Measurements from ENCODE around the gene BSG. TPM values are rescaled to one million over a fixed set of nuclear protein-coding genes. Genes with fewer than 3 reads are reported as not detected.

BSG gene
- polyA plus RNA-seq, 1 donor from 2014 or later = 209 TPM

DNA sequence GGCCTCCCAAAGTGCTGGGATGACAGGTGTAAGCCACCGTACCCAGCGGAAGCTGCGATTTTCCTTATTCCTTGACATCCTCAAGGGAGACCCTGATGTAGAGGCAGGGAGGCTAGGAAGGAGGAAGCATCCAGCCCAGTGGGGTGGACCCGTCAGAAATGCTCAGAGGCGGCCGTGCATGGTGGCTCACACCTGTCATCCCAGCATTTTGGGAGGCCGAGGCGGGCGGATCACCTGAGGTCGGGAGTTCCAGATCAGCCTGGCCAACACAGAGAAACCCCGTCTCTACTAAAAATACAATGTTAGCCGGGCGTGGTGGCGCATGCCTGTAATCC is 17.0 kb upstream of the BSG start:
- no peaks in the 10 kb centered on the region for H3K36me3 ChIP-seq (ENCODE audit: insufficient read depth, low read length)
- H3K4me3 ChIP-seq (ENCODE audit: low read length) = no peak overlapping the region
- no peak overlapping the region for H3K4me2 ChIP-seq (ENCODE audit: low read length)
- TF ChIP-seq, protein P1, sequence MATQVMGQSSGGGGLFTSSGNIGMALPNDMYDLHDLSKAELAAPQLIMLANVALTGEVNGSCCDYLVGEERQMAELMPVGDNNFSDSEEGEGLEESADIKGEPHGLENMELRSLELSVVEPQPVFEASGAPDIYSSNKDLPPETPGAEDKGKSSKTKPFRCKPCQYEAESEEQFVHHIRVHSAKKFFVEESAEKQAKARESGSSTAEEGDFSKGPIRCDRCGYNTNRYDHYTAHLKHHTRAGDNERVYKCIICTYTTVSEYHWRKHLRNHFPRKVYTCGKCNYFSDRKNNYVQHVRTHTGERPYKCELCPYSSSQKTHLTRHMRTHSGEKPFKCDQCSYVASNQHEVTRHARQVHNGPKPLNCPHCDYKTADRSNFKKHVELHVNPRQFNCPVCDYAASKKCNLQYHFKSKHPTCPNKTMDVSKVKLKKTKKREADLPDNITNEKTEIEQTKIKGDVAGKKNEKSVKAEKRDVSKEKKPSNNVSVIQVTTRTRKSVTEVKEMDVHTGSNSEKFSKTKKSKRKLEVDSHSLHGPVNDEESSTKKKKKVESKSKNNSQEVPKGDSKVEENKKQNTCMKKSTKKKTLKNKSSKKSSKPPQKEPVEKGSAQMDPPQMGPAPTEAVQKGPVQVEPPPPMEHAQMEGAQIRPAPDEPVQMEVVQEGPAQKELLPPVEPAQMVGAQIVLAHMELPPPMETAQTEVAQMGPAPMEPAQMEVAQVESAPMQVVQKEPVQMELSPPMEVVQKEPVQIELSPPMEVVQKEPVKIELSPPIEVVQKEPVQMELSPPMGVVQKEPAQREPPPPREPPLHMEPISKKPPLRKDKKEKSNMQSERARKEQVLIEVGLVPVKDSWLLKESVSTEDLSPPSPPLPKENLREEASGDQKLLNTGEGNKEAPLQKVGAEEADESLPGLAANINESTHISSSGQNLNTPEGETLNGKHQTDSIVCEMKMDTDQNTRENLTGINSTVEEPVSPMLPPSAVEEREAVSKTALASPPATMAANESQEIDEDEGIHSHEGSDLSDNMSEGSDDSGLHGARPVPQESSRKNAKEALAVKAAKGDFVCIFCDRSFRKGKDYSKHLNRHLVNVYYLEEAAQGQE (IDR thresholded peaks at IDR 0.05; ENCODE audit: borderline replicate concordance) = no peak
- TF ChIP-seq SMC3 (conservative IDR thresholded peaks at IDR 0.05; ENCODE audit: poor library complexity) (no peak), EP300 (conservative IDR thresholded peaks at IDR 0.05; ENCODE audit: poor library complexity, severe bottlenecking) (no peak), MXI1 (conservative IDR thresholded peaks at IDR 0.05; ENCODE audit: poor library complexity, severe bottlenecking) (no peak), RAD21 (conservative IDR thresholded peaks at IDR 0.05) (no peak), TAF1 (IDR thresholded peaks at IDR 0.05; ENCODE audit: low read depth) (no peak), POLR2AphosphoS5 (IDR thresholded peaks at IDR 0.05) (no peak), EZH2 (IDR thresholded peaks at IDR 0.05; ENCODE audit: borderline replicate concordance, insufficient read depth, low read length, poor library complexity, severe bottlenecking) (no peak)
- TF ChIP-seq, protein P2, sequence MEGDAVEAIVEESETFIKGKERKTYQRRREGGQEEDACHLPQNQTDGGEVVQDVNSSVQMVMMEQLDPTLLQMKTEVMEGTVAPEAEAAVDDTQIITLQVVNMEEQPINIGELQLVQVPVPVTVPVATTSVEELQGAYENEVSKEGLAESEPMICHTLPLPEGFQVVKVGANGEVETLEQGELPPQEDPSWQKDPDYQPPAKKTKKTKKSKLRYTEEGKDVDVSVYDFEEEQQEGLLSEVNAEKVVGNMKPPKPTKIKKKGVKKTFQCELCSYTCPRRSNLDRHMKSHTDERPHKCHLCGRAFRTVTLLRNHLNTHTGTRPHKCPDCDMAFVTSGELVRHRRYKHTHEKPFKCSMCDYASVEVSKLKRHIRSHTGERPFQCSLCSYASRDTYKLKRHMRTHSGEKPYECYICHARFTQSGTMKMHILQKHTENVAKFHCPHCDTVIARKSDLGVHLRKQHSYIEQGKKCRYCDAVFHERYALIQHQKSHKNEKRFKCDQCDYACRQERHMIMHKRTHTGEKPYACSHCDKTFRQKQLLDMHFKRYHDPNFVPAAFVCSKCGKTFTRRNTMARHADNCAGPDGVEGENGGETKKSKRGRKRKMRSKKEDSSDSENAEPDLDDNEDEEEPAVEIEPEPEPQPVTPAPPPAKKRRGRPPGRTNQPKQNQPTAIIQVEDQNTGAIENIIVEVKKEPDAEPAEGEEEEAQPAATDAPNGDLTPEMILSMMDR (IDR thresholded peaks at IDR 0.05; ENCODE audit: poor library complexity, severe bottlenecking) = no peak
- no peaks in the 10 kb centered on the region for H3K79me2 ChIP-seq (replicated peaks; ENCODE audit: insufficient read depth, low read length)
- H3K27ac ChIP-seq (ENCODE audit: low read length) = no peak overlapping the region
- no peaks in the 10 kb centered on the region for H4K20me1 ChIP-seq (ENCODE audit: insufficient read depth)
- no peaks in the 10 kb centered on the region for H3K27me3 ChIP-seq (ENCODE audit: insufficient read depth, low read depth, low read length)
- no peak overlapping the region for H3K9ac ChIP-seq (ENCODE audit: low read length)
- no peaks in the 10 kb centered on the region for H3K9me2 ChIP-seq (ENCODE audit: insufficient read depth, low read length)
- no peaks in the 10 kb centered on the region for H3F3A ChIP-seq (ENCODE audit: insufficient read depth, low read length, poor library complexity, severe bottlenecking)
- H2AFZ ChIP-seq (ENCODE audit: low read depth, low read length) = no peak overlapping the region
- no peaks in the 10 kb centered on the region for H3K9me3 ChIP-seq (ENCODE audit: low read length)

DNA sequence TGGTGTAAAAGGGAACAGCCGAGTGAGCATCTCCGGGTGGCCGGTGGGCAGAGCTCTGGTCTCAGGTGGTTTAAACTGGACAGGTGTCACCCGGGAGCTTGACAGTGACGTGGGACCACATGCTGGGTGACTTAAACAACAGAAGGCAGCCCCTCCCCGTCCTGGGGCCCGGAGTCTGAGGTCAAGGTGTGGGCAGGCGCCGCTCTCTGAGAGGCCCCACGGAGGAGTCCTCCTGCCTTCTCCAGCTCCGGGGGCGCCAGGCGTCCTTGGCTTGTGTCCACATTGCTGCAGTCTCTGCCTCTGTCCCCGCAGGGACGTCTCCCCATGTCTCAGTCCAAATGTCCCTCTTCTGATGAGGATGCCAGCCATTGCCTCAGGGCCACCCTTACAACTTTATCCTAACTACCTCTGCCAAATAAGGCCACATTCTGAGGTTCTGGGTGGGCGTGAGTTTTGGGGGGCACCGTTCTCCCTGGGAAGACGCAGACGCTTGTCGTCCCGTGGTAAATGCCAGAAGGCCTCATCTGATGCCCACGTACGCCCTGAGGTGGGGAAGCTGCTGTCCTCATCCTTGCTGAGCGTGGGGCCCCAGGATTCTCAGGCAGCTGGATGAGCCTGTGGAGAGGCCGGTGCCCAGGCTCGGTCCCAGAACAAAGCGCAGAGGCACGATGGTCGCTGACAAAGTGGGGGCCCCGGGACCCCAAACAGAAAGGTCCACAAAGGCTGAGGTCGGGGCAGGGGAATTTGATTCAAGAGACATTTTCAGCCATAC is 15.6 kb upstream of the BSG start:
- H2AFZ ChIP-seq (ENCODE audit: low read depth, low read length) = no peak overlapping the region
- no peaks in the 10 kb centered on the region for H3K9me3 ChIP-seq (ENCODE audit: low read length)
- no peaks in the 10 kb centered on the region for H3K79me2 ChIP-seq (replicated peaks; ENCODE audit: insufficient read depth, low read length)
- H3F3A ChIP-seq (ENCODE audit: insufficient read depth, low read length, poor library complexity, severe bottlenecking) = no peaks in the 10 kb centered on the region
- no peak overlapping the region for H3K27ac ChIP-seq (ENCODE audit: low read length)
- H3K4me2 ChIP-seq (ENCODE audit: low read length) = no peak overlapping the region
- H4K20me1 ChIP-seq (ENCODE audit: insufficient read depth) = no peaks in the 10 kb centered on the region
- no peak overlapping the region for H3K4me3 ChIP-seq (ENCODE audit: low read length)
- no peaks in the 10 kb centered on the region for H3K36me3 ChIP-seq (ENCODE audit: insufficient read depth, low read length)
- no peaks in the 10 kb centered on the region for H3K27me3 ChIP-seq (ENCODE audit: insufficient read depth, low read depth, low read length)
- H3K9ac ChIP-seq (ENCODE audit: low read length) = no peak overlapping the region
- no peaks in the 10 kb centered on the region for H3K9me2 ChIP-seq (ENCODE audit: insufficient read depth, low read length)
- TF ChIP-seq MXI1 (conservative IDR thresholded peaks at IDR 0.05; ENCODE audit: poor library complexity, severe bottlenecking) (no peak), EP300 (conservative IDR thresholded peaks at IDR 0.05; ENCODE audit: poor library complexity, severe bottlenecking) (no peak), EZH2 (IDR thresholded peaks at IDR 0.05; ENCODE audit: borderline replicate concordance, insufficient read depth, low read length, poor library complexity, severe bottlenecking) (no peak)
- TF ChIP-seq, protein P2 (IDR thresholded peaks at IDR 0.05; ENCODE audit: poor library complexity, severe bottlenecking) = no peak

Measured in neural cell (in vitro differentiated cells).